WTC11 (cell line): ENCODE data around the gene ZNF57. TPM values are rescaled to one million over a fixed set of nuclear protein-coding genes. Genes with fewer than 3 reads are reported as not detected.

Experiments used
- CDX4 ChIP-seq: fragments of 250-450 bp; sonication (Bioruptor Pico); IDR thresholded peaks from 2 replicates; pipeline ENCODE4 v1.9.0; 2021; ENCODE audit warnings: moderate library complexity, mild to moderate bottlenecking, inconsistent platforms, borderline replicate concordance
- CTCF ChIP-seq: fragments of 200-600 bp; IDR thresholded peaks from 2 replicates; pipeline ENCODE4 v1.8.0; 2022; ENCODE audit warnings: antibody characterized with exemption
- ETV6 ChIP-seq: sonication (generic); formaldehyde crosslinking; IDR thresholded peaks from 2 replicates; pipeline ENCODE4 v1.8.1; 2022; ENCODE audit warnings: mild to moderate bottlenecking, missing genetic modification reagents
- GABPB1 ChIP-seq: sonication (generic); formaldehyde crosslinking; IDR thresholded peaks from 2 replicates; pipeline ENCODE4 v1.8.1; 2023; ENCODE audit warnings: mild to moderate bottlenecking, missing genetic modification reagents
- GTF2I ChIP-seq: fragments of 250-450 bp; sonication (Bioruptor Pico); conservative IDR thresholded peaks from 2 replicates; pipeline ENCODE4 v1.4.0; 2021; ENCODE audit warnings: mild to moderate bottlenecking
- HMGA2 ChIP-seq: fragments of 250-450 bp; sonication (Bioruptor Pico); IDR thresholded peaks from 2 replicates; pipeline ENCODE4 v1.4.0; 2021; ENCODE audit warnings: mild to moderate bottlenecking, moderate library complexity
- JUN ChIP-seq: sonication (generic); formaldehyde crosslinking; IDR thresholded peaks from 2 replicates; pipeline ENCODE4 v1.8.0; 2023; ENCODE audit warnings: mild to moderate bottlenecking, missing genetic modification reagents
- KAT7 ChIP-seq: sonication (generic); formaldehyde crosslinking; IDR thresholded peaks from 2 replicates; pipeline ENCODE4 v1.8.1; 2023; ENCODE audit warnings: missing genetic modification reagents, mild to moderate bottlenecking, borderline replicate concordance
- MXD4 ChIP-seq: fragments of 250-450 bp; sonication (Bioruptor Pico); IDR thresholded peaks from 2 replicates; pipeline ENCODE4 v1.8.0; 2021; ENCODE audit warnings: mild to moderate bottlenecking, moderate library complexity, borderline replicate concordance
- MYBL2 ChIP-seq: sonication (generic); formaldehyde crosslinking; IDR thresholded peaks from 2 replicates; pipeline ENCODE4 v1.8.1; 2023; ENCODE audit warnings: mild to moderate bottlenecking, moderate library complexity, missing genetic modification reagents
- NFATC4 ChIP-seq: fragments of 250-450 bp; sonication (Bioruptor Pico); IDR thresholded peaks from 2 replicates; pipeline ENCODE4 v1.9.0; 2021; ENCODE audit warnings: mild to moderate bottlenecking
- NFE2L1 ChIP-seq: sonication (generic); formaldehyde crosslinking; IDR thresholded peaks from 2 replicates; pipeline ENCODE4 v1.8.1; 2023; ENCODE audit warnings: missing genetic modification reagents
- NR3C1 ChIP-seq: sonication (generic); formaldehyde crosslinking; conservative IDR thresholded peaks from 2 replicates; pipeline ENCODE4 v1.8.1; 2023; ENCODE audit warnings: low read depth, mild to moderate bottlenecking, missing genetic modification reagents
- RORB ChIP-seq: fragments of 250-450 bp; sonication (Bioruptor Pico); IDR thresholded peaks from 2 replicates; pipeline ENCODE4 v1.9.0; 2021; ENCODE audit warnings: mild to moderate bottlenecking
- SMAD3 ChIP-seq: sonication (generic); formaldehyde crosslinking; IDR thresholded peaks from 2 replicates; pipeline ENCODE4 v1.8.0; 2022; ENCODE audit warnings: missing genetic modification reagents, mild to moderate bottlenecking, borderline replicate concordance
- SOX15 ChIP-seq: fragments of 250-450 bp; sonication (Bioruptor Pico); IDR thresholded peaks from 2 replicates; pipeline ENCODE4 v1.9.0; 2021; ENCODE audit warnings: mild to moderate bottlenecking
- TCF7 ChIP-seq: sonication (generic); formaldehyde crosslinking; IDR thresholded peaks from 2 replicates; pipeline ENCODE4 v1.8.0; 2022; ENCODE audit warnings: mild to moderate bottlenecking, low read depth, missing genetic modification reagents, moderate library complexity
- TEAD1 ChIP-seq: sonication (generic); formaldehyde crosslinking; IDR thresholded peaks from 2 replicates; pipeline ENCODE4 v1.8.0; 2022; ENCODE audit warnings: mild to moderate bottlenecking, missing genetic modification reagents
- TEAD4 ChIP-seq: sonication (generic); formaldehyde crosslinking; IDR thresholded peaks from 2 replicates; pipeline ENCODE4 v1.8.0; 2022; ENCODE audit warnings: mild to moderate bottlenecking, missing genetic modification reagents
- TP53 ChIP-seq: sonication (generic); formaldehyde crosslinking; IDR thresholded peaks from 2 replicates; pipeline ENCODE4 v1.8.1; 2023; ENCODE audit warnings: mild to moderate bottlenecking, missing genetic modification reagents
- ZNF121 ChIP-seq: sonication (generic); formaldehyde crosslinking; IDR thresholded peaks from 2 replicates; pipeline ENCODE4 v1.8.0; 2023; ENCODE audit warnings: missing genetic modification reagents
- ZNF219 ChIP-seq: sonication (generic); formaldehyde crosslinking; IDR thresholded peaks from 2 replicates; pipeline ENCODE4 v1.8.0; 2023; ENCODE audit warnings: missing genetic modification reagents, mild to moderate bottlenecking, borderline replicate concordance
- ZNF512 ChIP-seq: sonication (generic); formaldehyde crosslinking; IDR thresholded peaks from 2 replicates; pipeline ENCODE4 v1.8.1; 2022; ENCODE audit warnings: missing genetic modification reagents, borderline replicate concordance
- total RNA-seq: library from RNA; stranded (reverse); gene quantifications from 3 replicates; pipeline ENCODE4 v1.2.3, GENCODE V29; 2021
- TF ChIP-seq, protein P1 (sequence below): sonication (generic); formaldehyde crosslinking; conservative IDR thresholded peaks from 2 replicates; pipeline ENCODE4 v1.8.1; 2023; ENCODE audit warnings: mild to moderate bottlenecking, low read depth, missing genetic modification reagents, moderate library complexity
- TF ChIP-seq, protein P2 (sequence below): sonication (generic); formaldehyde crosslinking; IDR thresholded peaks from 2 replicates; pipeline ENCODE4 v1.8.1; 2023; ENCODE audit warnings: mild to moderate bottlenecking, missing genetic modification reagents
- TF ChIP-seq, protein P3 (sequence below): sonication (generic); formaldehyde crosslinking; IDR thresholded peaks from 2 replicates; pipeline ENCODE4 v1.8.0; 2022; ENCODE audit warnings: mild to moderate bottlenecking, missing genetic modification reagents
- TF ChIP-seq, protein P4 (sequence below): sonication (generic); formaldehyde crosslinking; IDR thresholded peaks from 2 replicates; pipeline ENCODE4 v1.8.1; 2022; ENCODE audit warnings: mild to moderate bottlenecking, missing genetic modification reagents, moderate library complexity, borderline replicate concordance
- TF ChIP-seq, protein P5 (sequence below): sonication (generic); formaldehyde crosslinking; IDR thresholded peaks from 2 replicates; pipeline ENCODE4 v1.8.1; 2023; ENCODE audit warnings: mild to moderate bottlenecking, missing genetic modification reagents, moderate library complexity

Gene ZNF57
- total RNA-seq, 1 experiment from 2014 or later: 8.9 TPM

- TF ChIP-seq, protein P1, sequence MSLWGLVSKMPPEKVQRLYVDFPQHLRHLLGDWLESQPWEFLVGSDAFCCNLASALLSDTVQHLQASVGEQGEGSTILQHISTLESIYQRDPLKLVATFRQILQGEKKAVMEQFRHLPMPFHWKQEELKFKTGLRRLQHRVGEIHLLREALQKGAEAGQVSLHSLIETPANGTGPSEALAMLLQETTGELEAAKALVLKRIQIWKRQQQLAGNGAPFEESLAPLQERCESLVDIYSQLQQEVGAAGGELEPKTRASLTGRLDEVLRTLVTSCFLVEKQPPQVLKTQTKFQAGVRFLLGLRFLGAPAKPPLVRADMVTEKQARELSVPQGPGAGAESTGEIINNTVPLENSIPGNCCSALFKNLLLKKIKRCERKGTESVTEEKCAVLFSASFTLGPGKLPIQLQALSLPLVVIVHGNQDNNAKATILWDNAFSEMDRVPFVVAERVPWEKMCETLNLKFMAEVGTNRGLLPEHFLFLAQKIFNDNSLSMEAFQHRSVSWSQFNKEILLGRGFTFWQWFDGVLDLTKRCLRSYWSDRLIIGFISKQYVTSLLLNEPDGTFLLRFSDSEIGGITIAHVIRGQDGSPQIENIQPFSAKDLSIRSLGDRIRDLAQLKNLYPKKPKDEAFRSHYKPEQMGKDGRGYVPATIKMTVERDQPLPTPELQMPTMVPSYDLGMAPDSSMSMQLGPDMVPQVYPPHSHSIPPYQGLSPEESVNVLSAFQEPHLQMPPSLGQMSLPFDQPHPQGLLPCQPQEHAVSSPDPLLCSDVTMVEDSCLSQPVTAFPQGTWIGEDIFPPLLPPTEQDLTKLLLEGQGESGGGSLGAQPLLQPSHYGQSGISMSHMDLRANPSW (CRISPR knock-in tag): no peak
- TF ChIP-seq MXD4 (CRISPR knock-in tag): 0 out of 2 replicates have a peak, but pooled peaks have one; percentile 60
- no peak for TF ChIP-seq NFE2L1
- TF ChIP-seq JUN (CRISPR knock-in tag): no peak
- TF ChIP-seq NFATC4 (CRISPR knock-in tag): 0 out of 2 replicates have a peak, but pooled peaks have one; percentile 73
- TF ChIP-seq ZNF512 (CRISPR knock-in tag): no peak
- no peak for TF ChIP-seq ETV6 (CRISPR knock-in tag)
- no peak; the same call in 1 of the 2 replicates for TF ChIP-seq TP53 (CRISPR knock-in tag)
- TF ChIP-seq CTCF: no peak
- TF ChIP-seq MYBL2 (CRISPR knock-in tag): peak; percentile 6; the same call in 1 of the 2 replicates
- no peak for TF ChIP-seq RORB (CRISPR knock-in tag)
- TF ChIP-seq ZNF121 (CRISPR knock-in tag): no peak
- TF ChIP-seq TEAD4 (CRISPR knock-in tag): no peak
- no peak for TF ChIP-seq SOX15 (CRISPR knock-in tag)
- no peak for TF ChIP-seq SMAD3 (CRISPR knock-in tag)
- TF ChIP-seq, protein P2, sequence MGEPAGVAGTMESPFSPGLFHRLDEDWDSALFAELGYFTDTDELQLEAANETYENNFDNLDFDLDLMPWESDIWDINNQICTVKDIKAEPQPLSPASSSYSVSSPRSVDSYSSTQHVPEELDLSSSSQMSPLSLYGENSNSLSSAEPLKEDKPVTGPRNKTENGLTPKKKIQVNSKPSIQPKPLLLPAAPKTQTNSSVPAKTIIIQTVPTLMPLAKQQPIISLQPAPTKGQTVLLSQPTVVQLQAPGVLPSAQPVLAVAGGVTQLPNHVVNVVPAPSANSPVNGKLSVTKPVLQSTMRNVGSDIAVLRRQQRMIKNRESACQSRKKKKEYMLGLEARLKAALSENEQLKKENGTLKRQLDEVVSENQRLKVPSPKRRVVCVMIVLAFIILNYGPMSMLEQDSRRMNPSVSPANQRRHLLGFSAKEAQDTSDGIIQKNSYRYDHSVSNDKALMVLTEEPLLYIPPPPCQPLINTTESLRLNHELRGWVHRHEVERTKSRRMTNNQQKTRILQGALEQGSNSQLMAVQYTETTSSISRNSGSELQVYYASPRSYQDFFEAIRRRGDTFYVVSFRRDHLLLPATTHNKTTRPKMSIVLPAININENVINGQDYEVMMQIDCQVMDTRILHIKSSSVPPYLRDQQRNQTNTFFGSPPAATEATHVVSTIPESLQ (CRISPR knock-in tag): no peak
- TF ChIP-seq, protein P3, sequence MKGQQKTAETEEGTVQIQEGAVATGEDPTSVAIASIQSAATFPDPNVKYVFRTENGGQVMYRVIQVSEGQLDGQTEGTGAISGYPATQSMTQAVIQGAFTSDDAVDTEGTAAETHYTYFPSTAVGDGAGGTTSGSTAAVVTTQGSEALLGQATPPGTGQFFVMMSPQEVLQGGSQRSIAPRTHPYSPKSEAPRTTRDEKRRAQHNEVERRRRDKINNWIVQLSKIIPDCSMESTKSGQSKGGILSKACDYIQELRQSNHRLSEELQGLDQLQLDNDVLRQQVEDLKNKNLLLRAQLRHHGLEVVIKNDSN (CRISPR knock-in tag): peak; percentile 11; the same call in 1 of the 2 replicates
- peak; percentile 61; the same call in 1 of the 2 replicates for TF ChIP-seq GTF2I
- TF ChIP-seq, protein P4, sequence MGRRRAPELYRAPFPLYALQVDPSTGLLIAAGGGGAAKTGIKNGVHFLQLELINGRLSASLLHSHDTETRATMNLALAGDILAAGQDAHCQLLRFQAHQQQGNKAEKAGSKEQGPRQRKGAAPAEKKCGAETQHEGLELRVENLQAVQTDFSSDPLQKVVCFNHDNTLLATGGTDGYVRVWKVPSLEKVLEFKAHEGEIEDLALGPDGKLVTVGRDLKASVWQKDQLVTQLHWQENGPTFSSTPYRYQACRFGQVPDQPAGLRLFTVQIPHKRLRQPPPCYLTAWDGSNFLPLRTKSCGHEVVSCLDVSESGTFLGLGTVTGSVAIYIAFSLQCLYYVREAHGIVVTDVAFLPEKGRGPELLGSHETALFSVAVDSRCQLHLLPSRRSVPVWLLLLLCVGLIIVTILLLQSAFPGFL: no peak
- TF ChIP-seq, protein P5, sequence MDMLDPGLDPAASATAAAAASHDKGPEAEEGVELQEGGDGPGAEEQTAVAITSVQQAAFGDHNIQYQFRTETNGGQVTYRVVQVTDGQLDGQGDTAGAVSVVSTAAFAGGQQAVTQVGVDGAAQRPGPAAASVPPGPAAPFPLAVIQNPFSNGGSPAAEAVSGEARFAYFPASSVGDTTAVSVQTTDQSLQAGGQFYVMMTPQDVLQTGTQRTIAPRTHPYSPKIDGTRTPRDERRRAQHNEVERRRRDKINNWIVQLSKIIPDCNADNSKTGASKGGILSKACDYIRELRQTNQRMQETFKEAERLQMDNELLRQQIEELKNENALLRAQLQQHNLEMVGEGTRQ: peak; percentile 50; the same call in 1 of the 2 replicates
- peak; percentile 4; the same call in 1 of the 2 replicates for TF ChIP-seq HMGA2 (CRISPR knock-in tag)
- no peak for TF ChIP-seq KAT7 (CRISPR knock-in tag)
- no peak for TF ChIP-seq NR3C1 (CRISPR knock-in tag)
- no peak for TF ChIP-seq CDX4 (CRISPR knock-in tag)
- TF ChIP-seq TEAD1 (CRISPR knock-in tag): peak; percentile 58; the same call in 1 of the 2 replicates
- TF ChIP-seq GABPB1 (CRISPR knock-in tag): no peak
- TF ChIP-seq ZNF219 (CRISPR knock-in tag): no peak
- no peak for TF ChIP-seq TCF7 (CRISPR knock-in tag)
Measured at GRCh38 chr19:2944775-2945574, 44.2 kb downstream of the ZNF57 start, which contains the start of gene ZNF77 (continued).
